Stimulated activated CD4-positive, alpha-beta T cell treated with anti-CD3 and anti-CD28 coated beads, Interleukin-12 subunit alpha, Interleukin-12 subunit beta, amount 100 ng/mL, for 24 hours (primary cell): Measurements from ENCODE around the gene CNP.

Source experiments
- DNase-seq, 2 experiments: peaks; one replicate each; pipeline ENCODE4 v3.0.0-alpha.2; 2020; ENCODE audit warnings: low read depth in 2 of 2

Gene CNP

GRCh38 chr17:41972571-41973407 is 6.2 kb downstream of the CNP start:
- no peak for DNase-seq

GRCh38 chr17:41973408-41973811 is 6.8 kb downstream of the CNP start:
- no peak for DNase-seq

GRCh38 chr17:41974031-41974430 is 7.4 kb downstream of the CNP start:
- no peak for DNase-seq

- no peak for DNase-seq
Observed at GRCh38 chr17:41974658-41975057, 8.1 kb downstream of the CNP start.

- no peak for DNase-seq
Observed at GRCh38 chr17:41975099-41976083, 8.8 kb downstream of the CNP start.

- no peak for DNase-seq
Observed at GRCh38 chr17:41976142-41976768, 9.7 kb downstream of the CNP start.

GRCh38 chr17:41977991-41978390 is 11.4 kb downstream of the CNP start:
- no peak for DNase-seq

GRCh38 chr17:41982026-41982760 is 15.6 kb downstream of the CNP start:
- DNase-seq = no peak

- DNase-seq = no peak
Observed at GRCh38 chr17:41984454-41984853, 17.9 kb downstream of the CNP start.

- no peak for DNase-seq
Observed at GRCh38 chr17:41985919-41986318, 19.3 kb downstream of the CNP start.

GRCh38 chr17:41986634-41987033 is 20.0 kb downstream of the CNP start:
- DNase-seq = no peak

GRCh38 chr17:41987642-41988041 is 21.0 kb downstream of the CNP start:
- DNase-seq = no peak

GRCh38 chr17:41988418-41988817 is 21.8 kb downstream of the CNP start:
- no peak for DNase-seq

GRCh38 chr17:41989702-41990419 is 23.3 kb downstream of the CNP start:
- DNase-seq = no peak

- DNase-seq = no peak
Observed at GRCh38 chr17:41992576-41992975, 26.0 kb downstream of the CNP start.

- no peak for DNase-seq
Observed at GRCh38 chr17:41996855-41997164, 30.2 kb downstream of the CNP start.

- no peak for DNase-seq
Observed at GRCh38 chr17:41998497-41998896, 31.9 kb downstream of the CNP start.

GRCh38 chr17:42000413-42001133 is 34.0 kb downstream of the CNP start:
- DNase-seq = no peak

- no peak for DNase-seq
Observed at GRCh38 chr17:42001729-42002128, 35.1 kb downstream of the CNP start.

GRCh38 chr17:42002175-42002791 is 35.7 kb downstream of the CNP start:
- DNase-seq = no peak
